Tibial artery (tissue), 4 donors: Measurements from ENCODE around the gene DAB2.
A peak's percentile ranks its signal among the peaks of the same experiment; 100 is the strongest.

ENCODE experiments used
- DNase-seq, 2 donors: peaks; one replicate each; pipeline ENCODE4 v3.0.0-alpha.2; 2019
- H3K27ac ChIP-seq, 2 donors: fragments of 200-600 bp; sonication (generic) in 1 of 2; 1 replicate in 1 of 2; 2 replicates in 1 of 2; pipeline ENCODE4 v1.5.1; 2018 to 2019; ENCODE audit warnings: mild to moderate bottlenecking in 1 of 2
- H3K27me3 ChIP-seq, 2 donors: fragments of 200-600 bp; sonication (generic) in 1 of 2; one replicate each; pipeline versions ENCODE4 v1.5.1 to v1.6.0; 2016 to 2019
- H3K36me3 ChIP-seq, 3 donors: fragments of 200-600 bp; sonication (generic) in 2 of 3; one replicate each; pipeline ENCODE4 v1.5.1; 2016 to 2019; ENCODE audit warnings: mild to moderate bottlenecking in 2 of 3
- H3K4me1 ChIP-seq, 4 donors: fragments of 200-600 bp; sonication (generic) in 2 of 4; 1 replicate in 3 of 4; 2 replicates in 1 of 4; pipeline ENCODE4 v1.5.1; 2016 to 2019
- H3K4me3 ChIP-seq, 2 donors: fragments of 200-600 bp; sonication (generic) in 1 of 2; 1 replicate in 1 of 2; 2 replicates in 1 of 2; pipeline ENCODE4 v1.5.1; 2018 to 2019; ENCODE audit warnings: mild to moderate bottlenecking in 2 of 2
- H3K9me3 ChIP-seq, 3 donors: fragments of 200-600 bp; sonication (generic) in 1 of 3; one replicate each; pipeline ENCODE4 v1.5.1; 2016 to 2019
- intact Hi-C: fragments of 100-400 bp; cut with DNase I; formaldehyde crosslinking; loops from one replicate; pipeline ENCODE4 v1.15.0; 2023; ENCODE audit warnings: low total_unique reads
- TF ChIP-seq, protein P1 (sequence below), 2 experiments: fragments of 200-600 bp in 1 of 2; fragments of 450-650 bp in 1 of 2; IDR thresholded peaks; one replicate each; pipeline ENCODE4 v1.5.1; 2017 to 2019; ENCODE audit warnings: antibody characterized with exemption in 2 of 2, mild to moderate bottlenecking in 1 of 2, moderate library complexity in 1 of 2

DAB2 gene

DNA sequence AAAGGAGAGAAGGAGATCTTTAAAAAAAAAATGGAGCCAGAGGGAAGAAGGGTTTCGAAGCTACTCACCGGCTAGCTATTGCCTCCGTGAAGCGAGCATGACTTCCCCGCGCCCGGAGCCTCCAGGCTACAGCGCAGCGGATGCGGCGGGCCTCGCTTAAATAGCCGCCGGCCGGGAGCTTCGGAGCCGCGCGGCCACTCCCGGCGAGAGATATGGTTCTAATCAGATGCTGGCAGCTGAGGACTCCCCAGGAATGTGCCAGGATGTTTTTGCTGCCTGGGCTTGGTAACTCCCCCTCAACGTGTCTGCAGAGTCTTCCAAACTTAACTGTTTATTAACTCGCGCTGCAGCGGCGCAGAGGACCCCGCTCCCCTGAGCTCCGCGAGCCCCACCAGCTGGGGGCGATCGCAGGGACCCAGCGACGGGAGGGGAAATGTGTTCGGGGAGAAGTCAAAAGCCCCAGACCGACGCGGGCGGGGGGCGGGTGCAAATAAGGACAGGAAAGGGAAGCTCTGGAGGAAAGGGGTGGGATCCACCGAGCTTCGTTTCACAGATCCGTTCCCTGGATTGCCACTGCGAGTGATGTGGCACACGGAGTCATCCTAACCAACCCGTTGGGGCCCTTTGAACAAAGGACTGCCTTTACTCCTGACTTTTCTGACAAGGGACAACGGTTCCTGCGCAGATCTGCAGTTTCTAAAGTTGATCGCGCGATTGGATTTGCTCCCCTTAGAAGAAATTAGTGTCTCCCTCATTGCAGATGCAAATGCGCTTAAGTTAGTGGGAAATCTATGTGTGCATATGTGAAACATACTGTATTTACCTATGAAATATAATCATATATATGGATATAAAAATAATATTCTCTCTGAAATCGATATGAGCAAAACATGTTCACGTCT lies at the start of gene DAB2:
TSS of gene DAB2 (minus strand) at position 245 of the 902 bp plus-strand sequence. CDS start 30,660 bp downstream, outside the sequence.
- H3K36me3 ChIP-seq: no peaks in the 10 kb centered on the region
- peak within 1 kb of the TSS; percentile 72 to 77 for H3K4me3 ChIP-seq
- intact Hi-C loops: no loop called here
- H3K9me3 ChIP-seq: no peaks in the 10 kb centered on the region
- peaks cover 0 to 56% (median 32%) of the 10 kb centered on the region in 4 donors for H3K4me1 ChIP-seq
- H3K27me3 ChIP-seq: no peaks in the 10 kb centered on the region
- TF ChIP-seq, protein P1, sequence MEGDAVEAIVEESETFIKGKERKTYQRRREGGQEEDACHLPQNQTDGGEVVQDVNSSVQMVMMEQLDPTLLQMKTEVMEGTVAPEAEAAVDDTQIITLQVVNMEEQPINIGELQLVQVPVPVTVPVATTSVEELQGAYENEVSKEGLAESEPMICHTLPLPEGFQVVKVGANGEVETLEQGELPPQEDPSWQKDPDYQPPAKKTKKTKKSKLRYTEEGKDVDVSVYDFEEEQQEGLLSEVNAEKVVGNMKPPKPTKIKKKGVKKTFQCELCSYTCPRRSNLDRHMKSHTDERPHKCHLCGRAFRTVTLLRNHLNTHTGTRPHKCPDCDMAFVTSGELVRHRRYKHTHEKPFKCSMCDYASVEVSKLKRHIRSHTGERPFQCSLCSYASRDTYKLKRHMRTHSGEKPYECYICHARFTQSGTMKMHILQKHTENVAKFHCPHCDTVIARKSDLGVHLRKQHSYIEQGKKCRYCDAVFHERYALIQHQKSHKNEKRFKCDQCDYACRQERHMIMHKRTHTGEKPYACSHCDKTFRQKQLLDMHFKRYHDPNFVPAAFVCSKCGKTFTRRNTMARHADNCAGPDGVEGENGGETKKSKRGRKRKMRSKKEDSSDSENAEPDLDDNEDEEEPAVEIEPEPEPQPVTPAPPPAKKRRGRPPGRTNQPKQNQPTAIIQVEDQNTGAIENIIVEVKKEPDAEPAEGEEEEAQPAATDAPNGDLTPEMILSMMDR (IDR thresholded peaks at IDR 0.05): peak; percentile 47 to 50
- peak; percentile 92 for DNase-seq
- peak within 1 kb of the TSS; percentile 88 for H3K27ac ChIP-seq

- Histone ChIP-seq H3K36me3 (no peaks in the 10 kb centered on the region), H3K27ac (no peak overlapping the region), H3K27me3 (no peaks in the 10 kb centered on the region), H3K4me1 (peaks cover 0 to 27% (median 10%) of the 10 kb centered on the region in 4 donors), H3K4me3 (no peak overlapping the region), H3K9me3 (no peaks in the 10 kb centered on the region)
- intact Hi-C loops: no loop called here
- TF ChIP-seq, protein P1 (IDR thresholded peaks at IDR 0.05): no peak
- DNase-seq: no peak
Measured at GRCh38 chr5:39473156-39473775, 48.5 kb upstream of the DAB2 start.

DNA sequence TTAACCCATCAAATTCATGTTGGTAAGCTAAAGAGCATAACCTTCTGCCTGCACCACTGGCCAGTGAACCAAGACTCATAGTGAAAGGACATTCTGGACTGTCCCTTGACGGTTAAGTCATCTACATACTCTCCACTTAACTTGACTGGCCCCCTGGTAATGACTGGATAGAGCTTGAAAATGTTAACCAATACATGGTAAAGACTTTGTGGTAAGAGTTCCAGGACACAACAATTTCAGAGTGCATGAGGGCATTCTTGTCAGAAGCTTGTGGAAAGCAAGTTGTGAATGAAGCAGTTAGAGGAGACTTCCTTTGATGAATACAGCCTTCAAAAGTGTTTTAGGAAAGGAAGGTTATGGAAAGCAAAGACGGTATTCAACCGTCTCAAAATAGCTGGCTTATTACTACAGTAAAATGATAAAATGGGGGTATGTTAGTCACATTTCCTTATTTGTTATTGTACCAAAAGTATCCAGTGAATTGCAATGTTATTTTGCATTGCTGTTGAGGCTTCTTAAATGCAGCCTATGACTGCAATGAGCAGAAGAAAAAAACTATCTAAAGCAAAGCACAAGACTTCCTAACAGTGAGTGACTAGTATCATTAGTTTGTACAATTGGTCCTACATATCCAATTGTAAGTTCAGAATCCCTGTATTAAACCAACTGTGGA lies 47.2 kb upstream of the DAB2 start:
- no peaks in the 10 kb centered on the region for H3K27me3 ChIP-seq
- TF ChIP-seq, protein P1 (IDR thresholded peaks at IDR 0.05): no peak

GRCh38 chr5:39470811-39471210 lies 46.0 kb upstream of the DAB2 start:
- intact Hi-C loops: no loop called here
- H3K27ac ChIP-seq: no peak overlapping the region
- no peak for DNase-seq
- peaks cover 0 to 11% (median 2%) of the 10 kb centered on the region in 4 donors for H3K4me1 ChIP-seq
- no peaks in the 10 kb centered on the region for H3K27me3 ChIP-seq
- no peaks in the 10 kb centered on the region for H3K9me3 ChIP-seq
- H3K36me3 ChIP-seq: no peaks in the 10 kb centered on the region
- TF ChIP-seq, protein P1 (IDR thresholded peaks at IDR 0.05): no peak
- H3K4me3 ChIP-seq: no peak overlapping the region

More for the DNA sequence above, 47.2 kb upstream of the DAB2 start:
- Histone ChIP-seq H3K27ac (no peak overlapping the region), H3K9me3 (no peaks in the 10 kb centered on the region), H3K36me3 (no peaks in the 10 kb centered on the region), H3K4me3 (no peak overlapping the region), H3K4me1 (peaks cover 0 to 23% (median 8%) of the 10 kb centered on the region in 4 donors)
- no peak for DNase-seq
- intact Hi-C loops: no loop called here

- intact Hi-C loops: no loop called here
- peaks cover 0 to 2% (median under 1%) of the 10 kb centered on the region in 4 donors for H3K4me1 ChIP-seq
- no peak overlapping the region for H3K27ac ChIP-seq
- peak in 1 of 2 donors; percentile 31 for DNase-seq
- H3K9me3 ChIP-seq: no peaks in the 10 kb centered on the region
- TF ChIP-seq, protein P1 (IDR thresholded peaks at IDR 0.05): no peak
- no peak overlapping the region for H3K4me3 ChIP-seq
- no peaks in the 10 kb centered on the region for H3K36me3 ChIP-seq
- H3K27me3 ChIP-seq: no peaks in the 10 kb centered on the region
Measured at GRCh38 chr5:39469777-39470415, 45.1 kb upstream of the DAB2 start.
